ENCODE measurements around the gene MARVELD1. TPM values are rescaled to one million over a fixed set of nuclear protein-coding genes. Genes with fewer than 3 reads are reported as not detected.

Gene MARVELD1
- 28.9 and 34.7 TPM in 2 replicates for total RNA-seq (2014; rRNA removed; shearing (Covaris generic))

GRCh38 chr10:97713339-97713825 lies at the start of gene MARVELD1:
MARVELD1 (plus strand) TSS chr10:97713730; CDS start chr10:97713877, 147 bp downstream.

GRCh38 chr10:97686962-97687784 lies 26.4 kb upstream of the MARVELD1 start, which contains the start of gene AVPI1:
AVPI1 (minus strand) TSS chr10:97687241; CDS start chr10:97679905, 7,336 bp downstream.

GRCh38 chr10:97736902-97737769 lies 23.6 kb downstream of the MARVELD1 start, which contains the start of gene ZFYVE27:
ZFYVE27 (plus strand) TSS chr10:97737128; CDS start chr10:97738478, 1,350 bp downstream.

Other genes starting within 250 kb of the MARVELD1 start
- 83.7 and 120 TPM in 2 replicates for gene MMS19, start 215.3 kb upstream of the MARVELD1 start, total RNA-seq (2014; rRNA removed; shearing (Covaris generic))
- 16.2 and 24.7 TPM in 2 replicates for gene UBTD1, start 214.8 kb upstream of the MARVELD1 start, total RNA-seq (2014; rRNA removed; shearing (Covaris generic))
- gene ANKRD2, start 141.0 kb upstream of the MARVELD1 start, total RNA-seq (2014; rRNA removed; shearing (Covaris generic)), result 0.37 and 0.57 TPM in 2 replicates
- gene HOGA1, start 129.3 kb upstream of the MARVELD1 start, total RNA-seq (2014; rRNA removed; shearing (Covaris generic)), result 1.7 and 1.9 TPM in 2 replicates
- 0.15 and 0.56 TPM in 2 replicates for gene C10orf62, start 124.0 kb upstream of the MARVELD1 start, total RNA-seq (2014; rRNA removed; shearing (Covaris generic))
- gene MORN4, start 80.2 kb upstream of the MARVELD1 start, total RNA-seq (2014; rRNA removed; shearing (Covaris generic)), result 15.1 and 15.9 TPM in 2 replicates
- 21.3 and 22.8 TPM in 2 replicates for gene PI4K2A, start 73.1 kb upstream of the MARVELD1 start, total RNA-seq (2014; rRNA removed; shearing (Covaris generic))
- gene AVPI1, start 26.5 kb upstream of the MARVELD1 start, total RNA-seq (2014; rRNA removed; shearing (Covaris generic)), result 98.2 and 109 TPM in 2 replicates
- gene ZFYVE27, start 23.4 kb downstream of the MARVELD1 start, total RNA-seq (2014; rRNA removed; shearing (Covaris generic)), result 38.7 and 44.4 TPM in 2 replicates
- 0.05 and 0.94 TPM in 2 replicates for gene SFRP5, start 58.3 kb downstream of the MARVELD1 start, total RNA-seq (2014; rRNA removed; shearing (Covaris generic))
- gene GOLGA7B, start 136.1 kb downstream of the MARVELD1 start, total RNA-seq (2014; rRNA removed; shearing (Covaris generic)), result 3.4 and 3.5 TPM in 2 replicates